ENCODE measurements around the gene SP7. TPM values are rescaled to one million over a fixed set of nuclear protein-coding genes. Genes with fewer than 3 reads are reported as not detected.

SP7 gene
- total RNA-seq, 2 donors from 2014 or later, result not detected

- Histone ChIP-seq H3K36me3 (no peaks in the 10 kb centered on the region), H3K27me3 (no peaks in the 10 kb centered on the region), H3K4me1 (peaks cover 13% of the 10 kb centered on the region), H3K9ac (ENCODE audit: low read depth in 2 of 2, low read length in 2 of 2) (peak overlapping the region; percentile 98 to 99), H3K27ac (peak overlapping the region; percentile 67), H3K4me3 (peak overlapping the region; percentile 60), H3K9me3 (no peaks in the 10 kb centered on the region)
- no peak for TF ChIP-seq CTCF (IDR thresholded peaks at IDR 0.05)
- DNase-seq, result no peak
- intact Hi-C loops (cut with DNase I), result no loop called here
These were observed 40.3 kb downstream of the SP7 start for GRCh38 chr12:53295891-53296219.

DNA sequence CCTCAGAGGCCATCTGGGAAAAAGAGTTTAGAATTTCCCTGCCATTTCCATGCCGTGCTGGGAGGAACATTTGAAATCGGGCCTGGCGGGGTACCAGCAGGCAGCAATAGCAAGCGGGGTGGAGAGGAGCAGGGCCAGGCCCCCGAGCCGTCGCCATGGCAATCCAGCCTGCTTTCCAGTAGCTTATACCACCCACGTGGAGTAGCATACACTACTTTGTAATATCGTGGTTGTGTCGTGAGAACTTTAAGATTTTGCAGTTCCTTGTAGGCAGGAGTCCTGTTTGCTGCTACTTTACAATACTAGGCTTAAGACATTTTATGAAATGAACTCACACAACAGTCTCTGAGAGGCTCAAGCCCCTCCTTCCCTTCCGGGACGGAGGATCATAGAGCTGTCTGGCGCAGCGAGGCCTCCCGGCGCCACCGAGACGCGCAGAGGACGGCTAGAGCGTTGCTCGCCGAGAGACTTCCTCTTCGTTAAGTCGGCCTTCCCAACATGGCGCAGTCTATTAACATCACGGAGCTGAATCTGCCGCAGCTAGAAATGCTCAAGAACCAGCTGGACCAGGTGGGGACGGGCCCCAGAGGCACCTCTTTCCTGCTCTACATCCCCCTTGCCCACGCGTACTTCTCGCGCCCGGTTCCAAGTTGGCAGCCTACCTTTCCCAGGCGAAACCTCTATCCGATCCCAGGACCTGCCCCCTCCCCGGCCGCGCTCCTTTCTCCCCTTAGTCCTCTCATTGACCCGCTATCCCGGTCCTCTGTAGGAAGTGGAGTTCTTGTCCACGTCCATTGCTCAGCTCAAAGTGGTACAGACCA lies 40.9 kb downstream of the SP7 start, which contains the start of gene PFDN5:
PFDN5 (plus strand) TSS at position 473 of the 821 bp plus-strand sequence; CDS start at position 499, 26 bp downstream.
- no peaks in the 10 kb centered on the region for H3K27me3 ChIP-seq
- intact Hi-C loops (cut with DNase I), result no loop called here
- no peaks in the 10 kb centered on the region for H3K36me3 ChIP-seq
- H3K4me3 ChIP-seq, result peak within 1 kb of the TSS; percentile 60
- H3K4me1 ChIP-seq, result peaks cover 7% of the 10 kb centered on the region
- peak within 1 kb of the TSS; percentile 67 for H3K27ac ChIP-seq
- H3K9me3 ChIP-seq, result no peaks in the 10 kb centered on the region
- no peak for TF ChIP-seq CTCF (IDR thresholded peaks at IDR 0.05)
- peak; percentile 90 for DNase-seq
- peak within 1 kb of the TSS; percentile 98 to 99 for H3K9ac ChIP-seq (ENCODE audit: low read depth in 2 of 2, low read length in 2 of 2)

DNA sequence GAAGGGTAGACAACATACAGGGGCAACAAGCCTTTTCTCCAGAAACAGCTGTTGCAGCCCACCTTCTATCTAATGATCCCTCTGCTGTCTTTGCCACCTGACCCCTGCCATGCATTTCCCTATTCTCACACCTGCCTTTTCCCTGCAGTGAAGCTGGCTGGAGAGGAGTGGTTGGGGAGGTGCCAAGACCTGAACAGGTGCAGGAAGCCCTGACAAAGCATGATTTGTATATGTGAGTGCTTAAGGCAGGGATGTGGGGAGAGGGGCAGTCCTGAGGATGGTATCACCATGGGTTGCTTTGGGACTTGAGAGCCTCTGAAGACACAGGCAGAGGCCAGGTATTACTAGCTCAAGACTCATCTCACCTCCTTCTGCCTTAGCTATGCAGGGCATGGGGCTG lies 43.7 kb downstream of the SP7 start:
- Histone ChIP-seq H3K27me3 (no peaks in the 10 kb centered on the region), H3K36me3 (no peaks in the 10 kb centered on the region), H3K27ac (no peak overlapping the region), H3K9me3 (no peaks in the 10 kb centered on the region), H3K4me3 (no peak overlapping the region), H3K9ac (ENCODE audit: low read depth in 2 of 2, low read length in 2 of 2) (no peak overlapping the region), H3K4me1 (peaks cover 3% of the 10 kb centered on the region)
- intact Hi-C loops (cut with DNase I), result loop anchor here (5.0 kb wide), 1 partner anchor 135 kb away; no protein-coding TSS in a partner anchor
- TF ChIP-seq CTCF (IDR thresholded peaks at IDR 0.05), result no peak
- DNase-seq, result no peak

GRCh38 chr12:53290661-53291060 lies 45.5 kb downstream of the SP7 start:
- no peaks in the 10 kb centered on the region for H3K4me1 ChIP-seq
- no peak overlapping the region for H3K4me3 ChIP-seq
- intact Hi-C loops (cut with DNase I), result loop anchor here (5.0 kb wide), 1 partner anchor 133 kb away; no protein-coding TSS in a partner anchor
- no peak overlapping the region for H3K27ac ChIP-seq
- H3K27me3 ChIP-seq, result no peaks in the 10 kb centered on the region
- no peak overlapping the region for H3K9ac ChIP-seq (ENCODE audit: low read depth in 2 of 2, low read length in 2 of 2)
- no peaks in the 10 kb centered on the region for H3K36me3 ChIP-seq
- no peak for DNase-seq
- no peak for TF ChIP-seq CTCF (IDR thresholded peaks at IDR 0.05)
- H3K9me3 ChIP-seq, result no peaks in the 10 kb centered on the region

- H3K27ac ChIP-seq, result no peak overlapping the region
- no peaks in the 10 kb centered on the region for H3K36me3 ChIP-seq
- H3K9ac ChIP-seq (ENCODE audit: low read depth in 2 of 2, low read length in 2 of 2), result no peak overlapping the region
These were observed 46.3 kb downstream of the SP7 start for GRCh38 chr12:53289891-53290290.

More at GRCh38 chr12:53289891-53290290, 46.3 kb downstream of the SP7 start:
- intact Hi-C loops (cut with DNase I), result loop anchor here (2.0 to 5.0 kb wide), 2 partner anchors 75 to 133 kb away; no protein-coding TSS in a partner anchor
- Histone ChIP-seq H3K4me3 (no peak overlapping the region), H3K27me3 (no peaks in the 10 kb centered on the region), H3K4me1 (no peaks in the 10 kb centered on the region), H3K9me3 (no peaks in the 10 kb centered on the region)
- TF ChIP-seq CTCF (IDR thresholded peaks at IDR 0.05), result no peak
- no peak for DNase-seq

All from colonic mucosa (tissue), 4 donors.